ENCODE results near the gene DTD2.
"Not testable (repeated sequence)": the region's sequence is repeated elsewhere in the genome, so short reads cannot be mapped to it uniquely, and the experiment has no call there.

DTD2 gene

GRCh38 chr14:31456841-31457664, at the start of gene DTD2:
Gene DTD2, minus strand, starts transcription at chr14:31457506. Its CDS starts 113 bp downstream, at chr14:31457393.
- FAIRE-seq: no peak

- no peak for FAIRE-seq
These were observed 48.1 kb upstream of the DTD2 start for GRCh38 chr14:31505411-31505810.

GRCh38 chr14:31501870-31502269, 44.6 kb upstream of the DTD2 start:
- FAIRE-seq: no peak

DNA sequence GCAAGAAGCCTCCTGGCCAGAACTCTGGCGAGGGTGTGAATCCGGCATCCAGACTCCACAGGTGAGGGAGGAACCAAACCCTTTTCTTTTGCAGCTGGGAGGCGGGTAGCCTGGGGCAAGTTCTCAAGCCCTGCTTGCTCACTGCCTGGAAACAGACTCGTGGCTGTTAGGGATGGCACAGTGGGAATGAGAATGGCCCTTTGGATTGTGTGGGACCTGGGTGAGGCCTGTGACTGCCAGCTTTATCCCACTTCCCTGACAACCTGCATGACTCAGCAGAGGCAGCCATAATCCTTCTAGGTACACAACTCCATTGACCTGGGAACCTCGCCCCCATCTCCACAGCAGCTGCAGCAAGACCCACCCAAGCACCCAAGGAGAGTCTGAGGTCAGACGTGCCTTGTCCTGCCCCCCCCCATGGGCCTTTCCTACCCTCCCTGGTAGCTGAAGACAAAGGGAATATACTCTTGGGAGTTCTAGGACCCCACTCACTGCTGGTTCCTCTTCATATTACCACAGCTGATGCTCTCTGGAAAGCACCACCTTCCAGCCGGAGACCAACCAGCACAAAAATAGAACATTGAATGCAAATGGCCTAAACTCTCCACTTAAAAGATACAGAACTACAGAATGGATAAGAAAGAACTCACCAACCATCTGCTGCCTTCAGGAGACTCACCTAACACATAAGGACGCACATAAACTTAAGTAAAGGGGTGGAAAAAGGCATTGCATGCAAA, 35.6 kb upstream of the DTD2 start:
- no peak for FAIRE-seq

- FAIRE-seq: no peak
These were observed 32.4 kb upstream of the DTD2 start for GRCh38 chr14:31489691-31490090.

- FAIRE-seq: no peak
These were observed 30.6 kb upstream of the DTD2 start, which contains the start of gene GPR33 for GRCh38 chr14:31487886-31488285. Gene GPR33, minus strand, starts transcription at chr14:31488039. Its CDS starts 4,074 bp downstream, at chr14:31483965.

- no peak for FAIRE-seq
These were observed 29.5 kb upstream of the DTD2 start for GRCh38 chr14:31486764-31487163.

GRCh38 chr14:31484754-31485153, 27.4 kb upstream of the DTD2 start:
- FAIRE-seq: no peak

DNA sequence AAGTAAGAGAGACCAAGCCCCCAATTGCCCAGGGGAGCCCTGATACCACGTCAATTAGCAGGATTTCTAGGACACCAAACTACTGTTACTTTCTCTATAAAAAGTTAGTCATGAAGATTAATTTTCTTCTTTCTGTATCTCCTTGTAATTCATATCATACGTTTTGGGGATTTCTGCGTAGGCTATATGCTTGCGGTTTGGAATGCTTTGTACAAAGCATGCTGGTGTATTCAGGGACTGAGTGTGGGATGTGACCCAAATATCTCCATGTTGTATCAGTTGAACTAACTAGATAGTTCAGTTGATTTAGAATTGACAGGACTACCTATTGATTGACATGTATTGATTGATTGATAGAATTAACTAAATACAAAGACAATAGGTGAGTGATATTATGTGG, 22.9 kb upstream of the DTD2 start:
- FAIRE-seq: no peak

- FAIRE-seq: no peak
These were observed 21.7 kb upstream of the DTD2 start for GRCh38 chr14:31479027-31479426.

GRCh38 chr14:31477248-31477647, 19.9 kb upstream of the DTD2 start:
- FAIRE-seq: no peak

DNA sequence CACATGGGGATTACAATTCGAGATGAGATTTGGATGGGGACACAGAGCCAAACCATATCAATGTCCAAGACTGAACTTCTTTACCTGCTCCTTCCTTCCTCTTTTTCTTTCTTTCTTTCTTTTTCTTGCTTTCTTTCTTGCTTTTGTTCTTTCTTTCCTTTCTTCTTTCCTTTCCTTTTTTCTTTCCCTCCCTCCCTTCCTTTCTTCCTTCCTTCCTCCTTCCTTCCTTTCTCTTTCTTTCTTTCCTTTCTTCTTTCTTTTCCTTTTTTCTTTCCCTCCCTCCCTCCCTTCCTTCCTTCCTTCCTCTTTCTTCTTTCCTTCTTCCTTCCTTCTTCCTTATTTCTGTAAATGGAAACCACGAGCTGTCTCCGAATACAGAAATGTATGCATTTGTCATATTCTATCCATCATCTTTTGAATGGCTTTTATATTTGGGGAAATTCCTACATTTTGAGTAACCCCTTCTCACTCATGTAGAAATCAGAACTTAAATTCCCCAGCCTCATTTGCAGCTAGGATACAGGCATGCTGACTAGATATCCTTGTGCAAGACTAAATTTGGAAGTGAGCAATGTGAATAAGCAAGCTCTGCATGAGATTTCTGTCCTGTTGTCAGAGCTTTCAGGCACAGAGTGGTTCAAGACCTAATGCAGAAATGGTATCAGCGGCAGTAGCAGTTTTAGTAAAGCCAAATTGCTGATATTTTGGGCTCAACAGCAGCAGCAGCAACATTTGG, 19.0 kb upstream of the DTD2 start:
- no peak for FAIRE-seq

DNA sequence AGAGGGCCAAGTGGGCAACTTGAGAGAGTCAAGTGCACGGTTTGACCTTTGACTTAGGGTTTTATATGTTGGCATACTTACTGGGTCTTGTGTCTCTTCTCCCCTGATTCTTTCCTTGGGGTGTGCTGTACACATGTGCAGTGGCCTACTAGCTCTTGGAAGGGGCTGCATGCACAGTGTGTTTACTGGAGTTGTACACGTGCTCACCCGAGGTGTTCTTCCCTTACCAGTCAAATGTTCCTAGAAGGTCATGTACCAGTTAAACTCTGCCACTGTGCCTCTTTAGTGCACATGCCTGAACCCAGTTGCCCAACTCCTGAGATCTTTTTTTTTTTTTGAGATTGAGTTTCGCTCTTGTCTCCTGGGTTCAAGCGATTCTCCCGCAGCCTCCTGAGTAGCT, 9.2 kb upstream of the DTD2 start:
- no peak for FAIRE-seq

GRCh38 chr14:31465111-31465510, 7.8 kb upstream of the DTD2 start:
- FAIRE-seq: no peak

DNA sequence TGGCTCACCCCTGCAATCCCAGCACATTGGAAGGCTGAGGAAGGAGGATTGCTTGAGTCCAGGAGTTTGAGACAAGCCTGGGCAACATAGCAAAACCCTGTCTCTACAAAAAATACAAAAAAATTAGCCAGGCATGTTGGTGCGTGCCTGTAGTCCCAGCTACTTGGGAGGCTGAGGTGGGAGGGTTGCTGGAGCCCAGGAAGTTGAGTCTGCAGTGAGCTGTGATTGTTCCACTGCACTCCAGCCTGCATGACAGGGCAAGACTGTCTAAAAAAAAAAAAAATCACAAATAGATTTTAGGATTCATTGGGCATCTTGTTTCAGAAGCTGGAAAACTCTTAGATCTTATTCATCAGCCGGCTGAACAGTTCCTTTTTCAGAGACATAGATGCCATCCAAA, 5.1 kb upstream of the DTD2 start:
- FAIRE-seq: not testable (repeated sequence)

DNA sequence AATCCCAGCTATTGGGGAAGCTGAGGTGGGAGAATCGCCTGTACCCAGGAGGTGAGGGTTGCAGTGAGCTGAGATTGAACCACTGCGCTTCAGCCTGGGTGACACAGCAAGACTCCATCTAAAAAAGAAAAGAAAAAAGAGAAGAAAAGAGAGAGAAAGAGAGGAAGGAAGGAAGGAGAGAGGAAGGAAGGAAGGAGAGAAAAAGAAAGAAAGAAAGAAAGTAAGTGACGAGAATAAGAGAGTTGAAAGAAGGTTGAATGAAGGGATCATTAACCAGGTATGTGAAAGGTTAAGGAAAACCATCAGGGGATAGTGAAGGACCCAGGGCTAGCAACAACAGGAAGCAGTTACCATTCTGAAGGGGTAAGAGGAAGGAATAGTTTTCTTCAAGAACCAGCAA, 4.2 kb upstream of the DTD2 start:
- FAIRE-seq: no peak

- no peak for FAIRE-seq
These were observed 656 bp upstream of the DTD2 start for GRCh38 chr14:31457665-31458659.

GRCh38 chr14:31449971-31450610, 7.2 kb downstream of the DTD2 start:
- FAIRE-seq: peak; percentile 99

GRCh38 chr14:31449136-31449535, 8.2 kb downstream of the DTD2 start:
- peak; percentile 83 for FAIRE-seq

DNA sequence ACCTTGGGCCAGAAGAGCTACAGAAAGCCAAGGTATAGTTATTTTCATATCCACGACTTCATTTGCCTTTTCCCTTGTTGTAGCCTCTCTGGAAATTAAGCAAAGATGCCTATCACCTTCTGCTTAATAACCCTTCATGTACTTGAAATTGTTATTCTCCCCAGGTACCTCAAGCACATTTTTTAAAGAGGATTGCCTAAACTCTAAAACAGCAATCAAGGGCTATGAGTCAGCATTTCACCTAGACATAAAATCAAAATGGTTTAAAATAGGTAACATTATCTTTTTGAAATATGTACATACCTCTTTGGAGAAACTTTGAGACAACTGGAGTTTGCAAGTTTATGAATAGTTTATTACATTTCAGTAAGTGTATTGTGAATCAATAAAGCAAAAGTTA, 11.6 kb downstream of the DTD2 start:
- no peak for FAIRE-seq

DNA sequence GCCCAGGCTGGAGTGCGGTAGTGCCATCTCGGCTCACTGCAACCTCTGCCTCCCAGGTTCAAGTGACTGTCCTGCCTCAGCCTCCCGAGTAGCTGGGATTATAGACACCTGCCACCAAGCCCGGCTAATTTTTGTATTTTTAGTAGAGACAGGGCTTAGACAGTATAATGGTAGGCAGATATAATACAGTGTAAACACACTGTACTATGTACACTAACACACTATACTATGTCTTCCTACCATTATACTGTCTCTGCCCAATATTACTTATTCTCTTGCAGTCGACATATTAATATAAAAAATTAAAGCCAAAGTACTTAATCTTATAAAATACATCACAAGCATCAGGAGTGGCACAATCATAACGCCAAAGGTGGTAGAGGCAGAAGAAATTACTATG, 15.0 kb downstream of the DTD2 start:
- FAIRE-seq: no peak
